H1 (cell line): Measurements from ENCODE around the gene CEP350. TPM values are rescaled to one million over a fixed set of nuclear protein-coding genes. Genes with fewer than 3 reads are reported as not detected.

ENCODE experiments used
- CTCF ChIA-PET: fragments of 300-600 bp; sonication (Branson Sonifier 250); formaldehyde crosslinking; loops from one replicate; lab custom pipeline; 2021; ENCODE audit not compliant: partially characterized antibody; lab: Charles Lee
- POLR2A ChIA-PET: fragments of 300-600 bp; sonication (Branson Sonifier 250); formaldehyde crosslinking; loops from one replicate; lab custom pipeline; 2021; ENCODE audit warnings: inconsistent platforms; ENCODE audit not compliant: partially characterized antibody; lab: Charles Lee
- DNase-seq, 2 experiments: peaks; one replicate each; pipeline versions ENCODE4 v3.0.0 to v3.0.0-alpha.2; 2010 to 2022; ENCODE audit warnings: low spot score in 2 of 2, low read depth in 1 of 2, mixed read lengths in 1 of 2
- FAIRE-seq: peaks from 2 replicates; lab custom pipeline; 2011; peaks lifted over from hg19 to GRCh38; lab: Jason Lieb, UNC
- H2AFZ ChIP-seq: 2 replicates; pipeline ENCODE4 v1.8.1; 2012; ENCODE audit warnings: low read length, inconsistent platforms
- H2AK5ac ChIP-seq: 2 replicates; pipeline ENCODE4 v1.6.1; 2013; ENCODE audit warnings: low read depth, low read length
- H2BK120ac ChIP-seq: replicated peaks from 2 replicates; pipeline ENCODE3; 2013; ENCODE audit warnings: low read depth, low read length, inconsistent platforms
- H2BK12ac ChIP-seq: 2 replicates; pipeline ENCODE4 v1.6.1; 2013; ENCODE audit warnings: low read depth, low read length
- H2BK15ac ChIP-seq: 2 replicates; pipeline ENCODE4 v1.6.1; 2013; ENCODE audit warnings: low read length
- H2BK20ac ChIP-seq: 2 replicates; pipeline ENCODE4 v1.6.1; 2013; ENCODE audit warnings: low read length
- H2BK5ac ChIP-seq: 2 replicates; pipeline ENCODE4 v1.6.1; 2013; ENCODE audit warnings: low read depth, low read length
- H3K14ac ChIP-seq: 2 replicates; pipeline ENCODE4 v1.6.1; 2013; ENCODE audit warnings: inconsistent platforms; ENCODE audit not compliant: insufficient read length
- H3K18ac ChIP-seq: 2 replicates; pipeline ENCODE4 v1.6.1; 2013; ENCODE audit warnings: low read length; ENCODE audit errors: extremely low read depth
- H3K23ac ChIP-seq: 2 replicates; pipeline ENCODE4 v1.6.1; 2013; ENCODE audit warnings: inconsistent platforms; ENCODE audit not compliant: insufficient read length
- H3K23me2 ChIP-seq: 2 replicates; pipeline ENCODE4 v1.6.1; 2013; ENCODE audit warnings: low read depth, low read length
- H3K27ac ChIP-seq: 2 replicates; pipeline ENCODE4 v1.6.1; 2011; ENCODE audit warnings: low read depth, low read length, inconsistent platforms
- H3K27me3 ChIP-seq, 4 experiments: replicated peaks in 1 of 4; 1 replicate in 1 of 4; 2 replicates in 3 of 4; pipeline versions ENCODE4 v1.6.1 to v1.8.1; 2011 to 2013; ENCODE audit warnings: low read length in 3 of 4, mild to moderate bottlenecking in 3 of 4, inconsistent platforms in 2 of 4, mixed read lengths in 2 of 4, moderate library complexity in 1 of 4; ENCODE audit not compliant: control insufficient read depth in 3 of 4, insufficient read depth in 3 of 4; ENCODE audit errors: extremely low read depth in 1 of 4
- H3K36me3 ChIP-seq, 4 experiments: 2 replicates each; pipeline versions ENCODE4 v1.6.1 to v1.8.1; 2011 to 2013; ENCODE audit warnings: mild to moderate bottlenecking in 4 of 4, low read length in 3 of 4, moderate library complexity in 2 of 4, control low read depth in 1 of 4, inconsistent platforms in 1 of 4; ENCODE audit not compliant: insufficient read depth in 4 of 4, control insufficient read depth in 2 of 4
- H3K4ac ChIP-seq: replicated peaks from 2 replicates; pipeline ENCODE3; 2013; ENCODE audit warnings: low read length, low read depth, mixed read lengths, inconsistent platforms; ENCODE audit not compliant: insufficient read length
- H3K4me1 ChIP-seq, 4 experiments: replicated peaks in 1 of 4; 1 replicate in 1 of 4; 2 replicates in 3 of 4; pipeline versions ENCODE4 v1.6.1 to v1.8.1; 2011 to 2013; ENCODE audit warnings: low read length in 3 of 4, inconsistent platforms in 2 of 4, mixed read lengths in 1 of 4; ENCODE audit not compliant: insufficient read depth in 4 of 4, control insufficient read depth in 3 of 4
- H3K4me2 ChIP-seq, 2 experiments: 2 replicates each; pipeline versions ENCODE4 v1.6.1 to v1.8.1; 2011 to 2013; ENCODE audit warnings: low read depth in 2 of 2, low read length in 2 of 2, control low read depth in 1 of 2, inconsistent platforms in 1 of 2, mild to moderate bottlenecking in 1 of 2; ENCODE audit not compliant: insufficient read depth in 1 of 2
- H3K4me3 ChIP-seq, 4 experiments: fragments of 200-600, 300-600 bp in 1 of 4; sonication (generic), shearing (Covaris generic), sonication (Bioruptor Twin) in 1 of 4; 2 replicates each; pipeline versions ENCODE4 v1.5.1 to v1.8.1; 2011 to 2016; ENCODE audit warnings: low read length in 4 of 4, low read depth in 3 of 4, control low read depth in 2 of 4, inconsistent platforms in 2 of 4, mild to moderate bottlenecking in 2 of 4, mixed read lengths in 1 of 4, moderate library complexity in 1 of 4; ENCODE audit not compliant: insufficient read depth in 2 of 4; ENCODE audit errors: extremely low read depth in 1 of 4
- H3K56ac ChIP-seq: replicated peaks from 2 replicates; pipeline ENCODE3; 2013; ENCODE audit warnings: low read depth, mild to moderate bottlenecking, mixed read lengths, low read length, inconsistent platforms; ENCODE audit not compliant: insufficient read length
- H3K79me1 ChIP-seq: 2 replicates; pipeline ENCODE4 v1.6.1; 2013; ENCODE audit warnings: low read depth, low read length, control low read depth
- H3K79me2 ChIP-seq, 2 experiments: 2 replicates each; pipeline versions ENCODE4 v1.6.1 to v1.8.1; 2012 to 2013; ENCODE audit warnings: low read length in 2 of 2, mild to moderate bottlenecking in 2 of 2, inconsistent platforms in 1 of 2; ENCODE audit not compliant: insufficient read depth in 2 of 2, control insufficient read depth in 1 of 2
- H3K9ac ChIP-seq, 4 experiments: replicated peaks in 1 of 4; 1 replicate in 1 of 4; 2 replicates in 3 of 4; pipeline versions ENCODE4 v1.6.1 to v1.8.1; 2011 to 2013; ENCODE audit warnings: low read depth in 3 of 4, low read length in 3 of 4, control low read depth in 2 of 4, mild to moderate bottlenecking in 2 of 4, moderate library complexity in 2 of 4, inconsistent platforms in 1 of 4; ENCODE audit errors: extremely low read depth in 1 of 4
- H3K9me3 ChIP-seq, 2 experiments: 2 replicates each; pipeline versions ENCODE4 v1.6.1 to v1.8.1; 2012 to 2013; ENCODE audit warnings: mild to moderate bottlenecking in 2 of 2, moderate library complexity in 2 of 2, control low read depth in 1 of 2, inconsistent platforms in 1 of 2, low read depth in 1 of 2, low read length in 1 of 2, mixed read lengths in 1 of 2; ENCODE audit not compliant: insufficient read depth in 2 of 2
- H4K20me1 ChIP-seq, 2 experiments: replicated peaks in 1 of 2; 2 replicates each; pipeline versions ENCODE3 to v1.8.1; 2011 to 2013; ENCODE audit warnings: inconsistent platforms in 2 of 2, low read length in 2 of 2, mild to moderate bottlenecking in 1 of 2; ENCODE audit not compliant: insufficient read depth in 2 of 2, control insufficient read depth in 1 of 2
- H4K5ac ChIP-seq: 2 replicates; pipeline ENCODE4 v1.6.1; 2013; ENCODE audit warnings: low read length, low read depth, mixed read lengths, inconsistent platforms; ENCODE audit not compliant: insufficient read length
- H4K8ac ChIP-seq: 2 replicates; pipeline ENCODE4 v1.8.0; 2013; ENCODE audit warnings: mild to moderate bottlenecking, moderate library complexity, low read length, inconsistent platforms; ENCODE audit not compliant: insufficient read depth; ENCODE audit errors: extremely low read depth
- H4K91ac ChIP-seq: replicated peaks from 2 replicates; pipeline ENCODE3; 2013; ENCODE audit warnings: low read length, mixed read lengths, inconsistent platforms; ENCODE audit not compliant: insufficient read length
- CBX8 ChIP-seq: fragments of 300-800, 300-1000 bp; sonication (generic); IDR thresholded peaks from 2 replicates; pipeline ENCODE4 v1.7.1; 2016; ENCODE audit warnings: low read depth, low read length, borderline replicate concordance
- WGBS, 2 experiments: shearing (Covaris generic) in 1 of 2; methylation state at CpG; one replicate each; pipeline versions ENCODE4 v1.1.6 to v1.1.7; 2013 to 2015; ENCODE audit warnings: low lambda C conversion rate in 2 of 2, mixed read lengths in 2 of 2, inconsistent platforms in 1 of 2, low coverage in 1 of 2, missing lambda C conversion rate in 1 of 2; ENCODE audit not compliant: insufficient replicate concordance in 2 of 2, insufficient coverage in 1 of 2, insufficient read length in 1 of 2; ENCODE audit errors: extremely low coverage in 1 of 2, missing lambda C conversion rate in 1 of 2; 5-methylcytosine and 5-hydroxymethylcytosine counted together
- polyA plus RNA-seq, 7 experiments: library from polyadenylated mRNA; depleted of rRNA in 3 of 7; stranded (reverse) in 5 of 7; unstranded in 2 of 7; fragments of >200 nt in 5 of 7; fragments of 200-250 nt in 2 of 7; gene quantifications; 1 replicate in 5 of 7; 2 replicates in 1 of 7; 4 replicates in 1 of 7; pipeline versions ENCODE4 v1.2.1 to v1.2.3, GENCODE V29; 2011 to 2013; ENCODE audit warnings: missing spikeins in 2 of 7, mixed read lengths in 2 of 7
- total RNA-seq: library from RNA; stranded (reverse); fragmentation: NEBNext Ultra II Directional; extraction: Animal tissue kit (Norgen Biotek cat#: 25700); gene quantifications from 2 replicates; pipeline ENCODE4 v1.2.1, GENCODE V29; 2021

The CEP350 gene
- total and polyA plus RNA-seq, 2 of the 8 experiments (the other 6 are each of a cell fraction or from before 2014, with no cell fraction given) = 5.6 to 39.4 TPM

- FAIRE-seq = no peak
- H2BK5ac ChIP-seq = no peak overlapping the region
- H3K4me1 ChIP-seq = no peaks in the 10 kb centered on the region
- ChIA-PET CTCF (no interaction called here), POLR2A (no interaction called here)
- H2AK5ac ChIP-seq = no peak overlapping the region
- no peak overlapping the region for H2AFZ ChIP-seq
- H4K91ac ChIP-seq = no peak overlapping the region
- H3K36me3 ChIP-seq = peaks cover 9 to 49% (median 28%) of the 10 kb centered on the region in 4 experiments
- no peak overlapping the region for H2BK12ac ChIP-seq
- no peak overlapping the region for H3K9ac ChIP-seq
- no peaks in the 10 kb centered on the region for H3K23me2 ChIP-seq
- no peak overlapping the region for H3K4me2 ChIP-seq
- H3K79me2 ChIP-seq = no peaks in the 10 kb centered on the region
- no peak overlapping the region for H3K4ac ChIP-seq
- no peak overlapping the region for H4K8ac ChIP-seq
- H3K4me3 ChIP-seq = no peak overlapping the region
- H3K79me1 ChIP-seq = no peaks in the 10 kb centered on the region
- H4K20me1 ChIP-seq = no peaks in the 10 kb centered on the region
- H3K23ac ChIP-seq = no peak overlapping the region
- H3K14ac ChIP-seq = no peak overlapping the region
- H2BK15ac ChIP-seq = no peak overlapping the region
- H3K27ac ChIP-seq = no peak overlapping the region
- no peak for DNase-seq
- H4K5ac ChIP-seq = no peak overlapping the region
- no peak overlapping the region for H2BK120ac ChIP-seq
- WGBS, 2 experiments = 96 to 100% methylated on average over 1 to 4 of the region's 4 CpGs
- no peaks in the 10 kb centered on the region for H3K27me3 ChIP-seq
- H3K18ac ChIP-seq = no peak overlapping the region
- no peaks in the 10 kb centered on the region for H3K9me3 ChIP-seq
- no peak for TF ChIP-seq CBX8
- no peak overlapping the region for H3K56ac ChIP-seq
- H2BK20ac ChIP-seq = no peak overlapping the region
These were observed 142.1 kb downstream of the CEP350 start for GRCh38 chr1:180096584-180097325.
